KOPT-K1 (cell line): ENCODE data around the gene EFNB3.

Experiments
- H3K27ac ChIP-seq: fragments of 200-600 bp; sonication (generic); 2 replicates; pipeline ENCODE4 v1.5.1; 2016; ENCODE audit warnings: antibody characterized with exemption, mild to moderate bottlenecking, low read depth, low read length; ENCODE audit not compliant: poor library complexity, severe bottlenecking
- H3K36me3 ChIP-seq: fragments of 200-600 bp; sonication (generic); 2 replicates; pipeline ENCODE4 v1.5.1; 2017; ENCODE audit warnings: antibody characterized with exemption, mild to moderate bottlenecking, low read length, moderate library complexity; ENCODE audit not compliant: insufficient read depth
- H3K9me3 ChIP-seq: fragments of 200-600 bp; sonication (generic); 2 replicates; pipeline ENCODE4 v1.5.1; 2017; ENCODE audit warnings: antibody characterized with exemption, low read length, mild to moderate bottlenecking; ENCODE audit not compliant: insufficient read depth, poor library complexity, severe bottlenecking

The EFNB3 gene, protein sequence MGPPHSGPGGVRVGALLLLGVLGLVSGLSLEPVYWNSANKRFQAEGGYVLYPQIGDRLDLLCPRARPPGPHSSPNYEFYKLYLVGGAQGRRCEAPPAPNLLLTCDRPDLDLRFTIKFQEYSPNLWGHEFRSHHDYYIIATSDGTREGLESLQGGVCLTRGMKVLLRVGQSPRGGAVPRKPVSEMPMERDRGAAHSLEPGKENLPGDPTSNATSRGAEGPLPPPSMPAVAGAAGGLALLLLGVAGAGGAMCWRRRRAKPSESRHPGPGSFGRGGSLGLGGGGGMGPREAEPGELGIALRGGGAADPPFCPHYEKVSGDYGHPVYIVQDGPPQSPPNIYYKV

DNA sequence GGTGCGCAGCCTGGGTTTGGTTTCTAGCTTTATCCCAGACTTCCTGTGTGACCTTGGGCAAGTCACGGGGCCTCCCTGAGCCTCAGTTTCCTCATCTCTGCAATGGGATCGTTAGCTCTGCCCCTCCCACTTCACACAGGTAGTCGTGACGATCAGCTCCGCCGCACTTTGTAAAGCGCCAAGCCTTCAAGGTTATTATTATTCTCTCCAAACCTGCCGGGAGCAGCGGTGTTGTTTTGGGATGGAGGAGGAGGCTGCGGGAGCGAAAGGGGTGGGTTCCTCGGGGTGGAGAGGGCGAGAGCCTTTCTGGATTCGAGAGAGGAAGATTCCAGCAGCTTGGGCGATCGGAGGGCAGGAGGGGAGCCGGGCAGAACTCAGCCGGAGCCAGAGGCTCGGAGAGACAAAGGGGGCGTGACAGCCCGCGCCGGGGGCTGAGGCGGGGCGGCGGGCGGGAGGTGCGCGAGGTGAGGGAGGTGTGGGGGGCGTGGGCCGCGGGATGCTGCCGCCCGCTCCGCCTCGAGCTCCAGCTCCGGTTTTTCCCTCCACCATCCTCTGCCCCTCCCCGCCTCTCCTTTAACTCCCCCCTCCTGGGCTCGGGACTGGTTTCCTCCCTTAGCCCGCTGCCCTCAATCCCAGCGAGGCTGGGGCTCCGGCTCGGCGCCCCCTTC, at the start of gene EFNB3:
Gene EFNB3, plus strand, starts transcription at position 602 of the 668 bp plus-strand sequence. CDS start 397 bp downstream, outside the sequence.
- peaks cover 32% of the 10 kb centered on the region; the same call in 1 of the 2 replicates for H3K36me3 ChIP-seq
- no peak within 1 kb of the TSS for H3K27ac ChIP-seq
- no peaks in the 10 kb centered on the region for H3K9me3 ChIP-seq

DNA sequence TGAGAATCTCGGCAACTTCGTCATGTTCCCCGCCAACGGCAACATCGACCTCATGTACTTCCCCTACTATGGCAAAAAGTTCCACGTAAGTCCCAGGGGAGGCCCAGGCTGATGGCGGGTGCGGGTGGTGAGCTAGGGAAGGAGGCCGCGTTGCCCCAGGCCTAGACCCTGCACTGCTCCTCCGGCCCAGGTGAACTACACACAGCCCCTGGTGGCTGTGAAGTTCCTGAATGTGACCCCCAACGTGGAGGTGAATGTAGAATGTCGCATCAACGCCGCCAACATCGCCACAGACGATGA, 49.5 kb upstream of the EFNB3 start:
- H3K9me3 ChIP-seq = no peaks in the 10 kb centered on the region
- no peak overlapping the region for H3K27ac ChIP-seq
- H3K36me3 ChIP-seq = no peaks in the 10 kb centered on the region

DNA sequence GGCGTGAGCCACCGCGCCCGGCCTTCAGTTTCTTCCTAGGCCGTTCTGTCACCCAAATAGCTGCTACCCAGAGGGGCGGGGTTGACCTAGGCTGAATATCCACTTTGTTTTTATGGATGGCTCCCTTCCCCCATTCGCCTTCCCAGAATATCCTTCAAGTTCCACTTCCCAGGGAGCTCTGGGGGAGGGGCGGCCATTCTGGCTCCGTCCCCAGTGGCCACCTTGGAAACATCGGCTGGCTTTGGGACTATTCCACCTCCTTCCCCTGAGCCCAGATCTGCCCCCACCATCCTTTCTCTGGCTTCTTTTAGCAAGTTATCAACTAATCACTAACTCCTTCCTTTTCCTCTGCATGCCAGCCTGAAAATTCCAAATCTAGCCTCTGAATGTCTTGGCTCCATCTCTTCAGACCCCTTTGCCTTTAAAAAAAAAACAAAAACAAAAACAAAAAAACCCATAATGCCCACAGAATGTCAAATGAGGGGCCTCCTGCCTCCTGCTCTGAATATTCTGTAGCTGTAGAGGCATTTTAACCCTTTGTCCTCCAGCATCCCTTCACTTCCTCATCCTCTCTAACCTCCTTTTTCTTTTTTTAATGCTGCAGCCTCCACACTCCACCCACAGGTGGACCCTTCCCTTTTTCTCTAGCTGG, 47.9 kb upstream of the EFNB3 start:
- Histone ChIP-seq H3K36me3 (no peaks in the 10 kb centered on the region), H3K27ac (no peak overlapping the region), H3K9me3 (no peaks in the 10 kb centered on the region)

DNA sequence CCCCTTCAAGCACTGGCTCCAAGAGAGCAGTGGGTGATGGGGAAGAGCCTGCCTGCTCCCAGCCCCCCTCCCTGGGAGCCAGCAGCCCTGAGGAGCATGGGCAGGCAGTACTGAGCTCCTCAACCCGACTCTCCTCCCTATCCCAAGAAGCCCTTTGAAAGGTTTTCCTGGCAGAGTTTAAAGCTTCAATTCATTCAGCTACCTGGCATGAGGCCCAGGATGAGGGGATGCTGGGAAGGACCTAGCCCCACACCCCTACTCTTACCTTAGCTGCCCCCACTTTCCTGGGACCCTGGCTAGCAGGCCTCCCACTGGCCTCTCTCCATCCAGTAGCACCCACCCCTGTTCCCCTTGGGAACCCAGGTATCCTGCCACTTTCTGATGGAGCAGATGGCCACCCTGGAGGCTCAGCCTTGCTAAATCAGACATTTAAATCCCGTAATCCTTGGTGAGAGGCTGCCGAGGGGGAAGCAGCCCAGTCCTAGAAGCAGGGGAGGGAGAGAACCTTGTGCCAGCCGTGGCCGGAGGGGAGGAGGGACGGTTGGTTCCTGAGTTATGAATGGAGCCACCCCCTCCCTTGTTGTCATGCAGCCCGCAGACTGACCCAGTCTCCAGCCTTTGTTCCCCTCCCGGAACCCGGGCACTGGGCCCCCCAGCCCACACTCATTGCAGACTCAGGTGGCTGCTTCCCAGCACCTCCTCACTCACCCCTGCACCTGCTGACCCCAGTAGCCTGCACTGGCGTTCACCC, 37.2 kb upstream of the EFNB3 start:
- peaks cover 70% of the 10 kb centered on the region for H3K36me3 ChIP-seq
- H3K27ac ChIP-seq = no peak overlapping the region
- no peaks in the 10 kb centered on the region for H3K9me3 ChIP-seq

DNA sequence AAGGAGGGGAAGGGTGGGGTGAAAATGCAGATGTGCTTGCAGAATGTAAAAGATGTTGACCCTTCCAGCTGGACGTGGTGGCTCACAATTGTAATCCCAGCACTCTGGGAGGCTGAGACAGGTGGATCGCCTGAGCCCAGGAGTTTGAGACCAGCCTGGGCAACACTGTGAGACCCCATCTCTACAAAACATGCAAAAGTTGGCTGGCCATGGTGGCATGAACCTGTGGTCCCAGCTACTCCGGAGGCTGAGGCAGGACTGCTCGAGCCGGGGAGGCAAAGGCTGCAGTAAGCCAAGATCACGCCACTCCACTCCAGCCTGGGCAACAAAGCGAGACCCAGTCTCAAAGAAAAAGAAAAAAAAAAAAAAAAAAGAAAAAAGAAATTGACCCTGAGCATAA, 36.5 kb upstream of the EFNB3 start:
- Histone ChIP-seq H3K9me3 (peaks cover 3% of the 10 kb centered on the region), H3K27ac (no peak overlapping the region), H3K36me3 (peaks cover 76% of the 10 kb centered on the region)

DNA sequence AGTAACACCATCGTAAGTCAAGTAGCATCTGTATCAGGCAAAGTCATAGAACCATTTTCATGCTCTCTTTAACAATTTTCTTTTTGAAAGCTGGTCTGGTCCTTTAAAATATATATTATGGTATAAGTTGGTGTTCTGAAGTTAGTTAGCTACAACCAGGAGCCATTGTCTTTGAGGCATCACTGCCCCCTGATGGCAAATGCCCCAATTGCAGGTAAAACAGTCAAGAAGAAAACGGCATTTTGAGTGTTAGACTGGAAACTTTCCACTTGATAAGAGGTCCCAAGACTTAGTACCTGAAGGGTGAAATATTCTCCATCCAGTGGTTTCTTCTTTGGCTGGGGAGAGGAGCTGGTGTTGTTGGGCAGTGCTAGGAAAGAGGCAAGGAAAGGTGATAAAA, 31.8 kb upstream of the EFNB3 start:
- peaks cover 9% of the 10 kb centered on the region for H3K9me3 ChIP-seq
- H3K36me3 ChIP-seq = peaks cover 97% of the 10 kb centered on the region
- H3K27ac ChIP-seq = no peak overlapping the region

DNA sequence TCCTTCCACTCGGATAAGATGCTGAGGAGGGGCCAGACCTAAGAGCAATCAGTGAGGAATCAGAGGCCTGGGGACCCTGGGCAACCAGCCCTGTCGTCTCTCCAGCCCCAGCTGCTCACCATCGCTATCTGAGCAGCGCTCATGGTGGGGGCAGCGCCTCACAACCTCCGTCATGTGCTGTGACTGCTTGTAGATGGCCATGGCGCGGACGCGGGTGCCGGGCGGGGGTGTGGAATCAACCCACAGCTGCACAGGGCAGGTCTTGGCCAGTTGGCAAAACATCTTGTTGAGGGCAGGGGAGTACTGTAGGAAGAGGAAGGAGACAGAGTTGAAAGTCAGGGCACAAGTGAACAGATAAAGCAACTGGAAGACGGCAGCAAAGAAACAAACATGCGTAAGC, 30.1 kb upstream of the EFNB3 start:
- H3K9me3 ChIP-seq = peaks cover 9% of the 10 kb centered on the region
- H3K27ac ChIP-seq = no peak overlapping the region
- peaks cover 80% of the 10 kb centered on the region for H3K36me3 ChIP-seq

DNA sequence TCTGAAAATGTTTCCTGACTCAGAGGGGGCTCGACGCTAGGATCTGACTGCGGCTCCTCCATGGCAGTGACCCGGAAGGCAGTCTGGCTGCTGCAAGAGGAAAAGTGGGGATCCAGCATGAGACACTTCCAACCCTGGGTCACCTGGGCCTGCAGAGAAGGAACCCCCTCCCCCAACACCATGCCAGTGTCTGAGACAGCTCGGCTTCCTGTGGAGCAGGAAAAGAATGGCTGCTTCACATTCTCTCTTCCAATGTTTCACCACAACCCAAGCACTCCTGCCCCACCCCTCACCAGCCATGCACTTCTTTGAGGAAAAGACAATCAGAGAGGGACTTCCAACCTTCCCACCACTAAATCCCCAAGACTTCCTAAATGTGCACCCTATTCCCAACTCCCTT, 28.5 kb upstream of the EFNB3 start:
- H3K36me3 ChIP-seq = peaks cover 64% of the 10 kb centered on the region
- peaks cover 9% of the 10 kb centered on the region for H3K9me3 ChIP-seq
- H3K27ac ChIP-seq = no peak overlapping the region

DNA sequence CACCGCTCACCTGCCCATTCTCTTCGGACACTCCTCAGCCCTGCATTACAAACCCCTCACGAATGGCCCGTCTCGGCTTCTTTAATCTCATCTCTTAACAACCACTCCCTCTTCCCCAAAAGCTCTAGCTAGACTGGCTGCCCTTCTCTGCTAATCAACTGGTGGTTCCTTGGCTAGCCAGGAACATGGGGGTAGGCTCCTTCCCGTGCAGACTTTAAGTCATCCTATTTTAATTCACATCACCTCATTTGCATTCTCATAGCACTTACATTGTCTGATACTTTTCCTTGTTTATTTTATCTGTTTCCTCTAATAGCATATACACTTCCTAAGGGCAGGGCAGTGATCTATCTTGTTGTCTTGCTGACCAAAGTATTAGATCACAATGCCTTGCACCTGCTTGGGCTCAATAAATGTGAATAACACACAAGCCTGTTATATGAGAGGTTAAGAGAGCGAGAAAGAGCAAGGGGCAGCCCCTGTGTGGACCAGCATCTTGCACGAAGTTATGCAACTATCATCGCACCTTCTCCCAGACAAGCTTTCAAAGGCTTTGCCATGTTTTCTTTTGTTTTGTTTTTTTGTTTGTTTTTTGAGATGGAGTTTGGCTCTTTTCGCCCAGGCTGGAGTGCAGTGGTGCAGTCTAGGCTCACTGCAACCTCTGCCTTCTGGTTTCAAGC, 27.5 kb upstream of the EFNB3 start:
- Histone ChIP-seq H3K9me3 (peaks cover 9% of the 10 kb centered on the region), H3K36me3 (peaks cover 60% of the 10 kb centered on the region), H3K27ac (no peak overlapping the region)

DNA sequence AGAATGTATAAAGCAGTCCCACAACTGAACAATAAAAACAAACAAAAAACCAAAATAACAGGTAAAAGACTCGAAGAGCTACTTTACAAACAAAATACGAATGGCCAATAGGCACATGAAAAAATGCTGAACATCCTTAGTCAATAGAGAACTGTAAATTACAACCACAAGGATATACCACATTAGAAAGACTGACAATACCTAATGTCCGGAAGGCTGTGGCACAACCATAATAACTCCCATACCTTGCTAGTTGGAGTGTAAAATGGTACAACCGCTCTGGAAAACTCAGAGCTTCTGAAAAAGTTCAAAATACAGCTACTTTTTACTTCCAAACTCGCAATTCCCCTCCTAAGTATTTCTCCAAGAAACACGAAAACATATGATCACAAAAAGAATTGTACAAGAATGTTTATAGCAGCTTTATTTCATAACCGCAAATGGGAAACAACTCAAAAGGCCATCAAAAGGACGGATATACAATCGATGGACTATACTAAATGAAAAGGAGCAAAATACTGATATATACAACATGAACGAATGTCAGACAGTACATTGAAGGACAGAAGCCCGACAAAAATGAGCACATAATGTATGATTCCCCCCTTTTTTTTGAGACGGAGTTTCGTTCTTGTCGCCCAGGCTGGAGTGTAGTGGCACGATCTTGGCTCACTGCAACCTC, 20.0 kb upstream of the EFNB3 start:
- Histone ChIP-seq H3K36me3 (peaks cover 35% of the 10 kb centered on the region), H3K27ac (peak overlapping the region; percentile 95)

DNA sequence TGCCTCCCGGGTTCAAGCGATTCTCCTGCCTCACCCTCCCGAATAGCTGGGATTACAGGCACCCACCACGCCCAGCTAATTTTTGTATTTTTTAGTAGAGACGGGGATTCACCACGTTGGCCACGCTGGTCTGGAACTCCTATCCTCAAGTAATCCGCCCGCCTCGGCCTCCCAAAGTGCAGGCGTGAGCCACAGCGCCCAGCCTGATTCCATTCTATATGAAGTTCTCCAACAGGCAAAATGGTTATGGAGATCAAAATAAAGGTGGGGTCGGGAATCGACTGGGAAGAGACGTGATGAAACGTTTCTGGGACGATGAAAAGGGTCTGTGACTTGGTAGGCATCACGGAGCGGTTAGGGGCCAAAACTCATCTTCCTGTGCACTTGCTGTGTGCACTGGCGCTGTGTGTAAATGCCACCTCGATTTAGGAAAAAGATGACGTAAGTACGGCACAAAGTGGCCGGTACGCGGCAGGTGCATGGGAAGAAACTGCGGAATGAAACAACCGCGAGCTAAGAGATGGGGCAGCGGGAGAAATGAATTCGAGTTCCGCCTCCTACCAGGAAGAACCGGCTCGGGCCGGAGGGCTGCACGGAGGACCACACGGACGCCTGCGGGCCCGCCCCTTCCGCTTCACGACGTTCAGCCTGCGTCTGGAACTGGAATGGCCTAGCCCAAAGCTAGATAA, 19.3 kb upstream of the EFNB3 start:
- H3K36me3 ChIP-seq = peaks cover 42% of the 10 kb centered on the region
- no peaks in the 10 kb centered on the region for H3K9me3 ChIP-seq
- peak overlapping the region; percentile 95 for H3K27ac ChIP-seq

More for the DNA sequence above, 20.0 kb upstream of the EFNB3 start:
- H3K9me3 ChIP-seq = no peaks in the 10 kb centered on the region

DNA sequence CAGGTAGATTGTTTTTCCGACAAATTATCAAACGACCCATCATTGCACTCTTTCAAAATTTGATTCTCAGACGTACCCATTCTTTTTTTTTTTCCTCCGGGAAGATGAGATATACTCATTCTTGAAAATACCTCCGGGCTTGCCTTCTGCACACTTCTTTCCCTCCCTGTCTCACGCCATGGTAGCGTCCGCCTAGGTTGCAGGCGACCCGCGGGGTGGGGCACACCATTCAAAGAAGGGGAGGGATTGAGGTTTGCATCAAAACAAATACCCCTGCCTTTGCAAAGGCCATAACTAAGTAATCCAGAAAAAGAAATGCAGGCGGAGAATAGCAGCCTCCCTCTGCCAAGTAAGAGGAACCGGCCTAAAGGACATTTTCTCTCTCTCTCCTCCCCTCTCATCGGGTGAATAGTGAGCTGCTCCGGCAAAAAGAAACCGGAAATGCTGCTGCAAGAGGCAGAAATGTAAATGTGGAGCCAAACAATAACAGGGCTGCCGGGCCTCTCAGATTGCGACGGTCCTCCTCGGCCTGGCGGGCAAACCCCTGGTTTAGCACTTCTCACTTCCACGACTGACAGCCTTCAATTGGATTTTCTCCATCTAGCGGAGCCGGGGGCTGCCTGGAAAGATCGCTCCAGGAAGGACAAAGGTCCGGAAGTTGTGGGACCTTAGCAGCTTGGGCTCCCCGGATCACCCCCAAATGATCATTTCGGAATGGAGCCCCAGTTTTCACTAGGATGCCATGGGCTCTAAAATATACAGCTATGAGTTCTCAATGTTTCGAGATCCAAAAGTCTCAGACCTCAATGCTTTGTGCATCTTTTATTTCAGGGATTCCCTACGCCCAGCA, 18.6 kb upstream of the EFNB3 start:
- H3K9me3 ChIP-seq = no peaks in the 10 kb centered on the region
- peaks cover 42% of the 10 kb centered on the region for H3K36me3 ChIP-seq
- peak overlapping the region; percentile 95 for H3K27ac ChIP-seq
